GM23248 (cell line): ENCODE data around the gene ABL1. TPM values are rescaled to one million over a fixed set of nuclear protein-coding genes. Genes with fewer than 3 reads are reported as not detected.

Source experiments
- DNase-seq: peaks from one replicate; pipeline ENCODE4 v3.0.0-alpha.2; 2015
- H2AFZ ChIP-seq: fragments of 200-600 bp; sonication (generic); 2 replicates; pipeline ENCODE4 v1.6.1; 2016; ENCODE audit warnings: antibody characterized with exemption
- H3F3A ChIP-seq: fragments of 200-600 bp; sonication (generic); 2 replicates; pipeline ENCODE4 v1.6.1; 2016; ENCODE audit warnings: mild to moderate bottlenecking, antibody characterized with exemption, mixed run types; ENCODE audit not compliant: insufficient read depth
- H3K27ac ChIP-seq: fragments of 200-600 bp; sonication (generic); 2 replicates; pipeline ENCODE4 v1.5.1; 2016; ENCODE audit warnings: mild to moderate bottlenecking
- H3K27me3 ChIP-seq: fragments of 200-600 bp; sonication (generic); replicated peaks from 2 replicates; pipeline ENCODE4 v1.6.1; 2016; ENCODE audit warnings: mild to moderate bottlenecking; ENCODE audit not compliant: insufficient read depth
- H3K36me3 ChIP-seq: fragments of 200-600 bp; sonication (generic); 2 replicates; pipeline ENCODE4 v1.6.1; 2016; ENCODE audit warnings: low read depth, mild to moderate bottlenecking
- H3K4me1 ChIP-seq: fragments of 200-600 bp; sonication (generic); 2 replicates; pipeline ENCODE4 v1.6.1; 2016; ENCODE audit warnings: mild to moderate bottlenecking; ENCODE audit not compliant: insufficient read depth
- H3K4me2 ChIP-seq: fragments of 200-600 bp; sonication (generic); one replicate; pipeline ENCODE4 v1.6.1; 2016; ENCODE audit warnings: mild to moderate bottlenecking; ENCODE audit not compliant: unreplicated experiment
- H3K4me3 ChIP-seq: fragments of 200-600 bp; sonication (generic); 2 replicates; pipeline ENCODE4 v1.5.1; 2016; ENCODE audit warnings: mild to moderate bottlenecking
- H3K79me2 ChIP-seq: fragments of 200-600 bp; sonication (generic); 2 replicates; pipeline ENCODE4 v1.6.1; 2016; ENCODE audit warnings: mild to moderate bottlenecking; ENCODE audit not compliant: insufficient read depth
- H3K9ac ChIP-seq: fragments of 200-600 bp; sonication (generic); 2 replicates; pipeline ENCODE4 v1.6.1; 2016; ENCODE audit warnings: mild to moderate bottlenecking
- H3K9me2 ChIP-seq: fragments of 200-600 bp; sonication (generic); 2 replicates; pipeline ENCODE4 v1.6.1; 2016; ENCODE audit warnings: mixed run types, mild to moderate bottlenecking, moderate library complexity; ENCODE audit not compliant: insufficient read depth
- H3K9me3 ChIP-seq: fragments of 200-600 bp; sonication (generic); one replicate; pipeline ENCODE4 v1.6.1; 2017; ENCODE audit warnings: low read depth
- H4K20me1 ChIP-seq: fragments of 200-600 bp; sonication (generic); 2 replicates; pipeline ENCODE4 v1.6.0; 2016; ENCODE audit not compliant: insufficient read depth
- EZH2 ChIP-seq: fragments of 200-600 bp; sonication (generic); IDR thresholded peaks from 2 replicates; pipeline ENCODE4 v1.6.1; 2018; ENCODE audit warnings: antibody characterized with exemption, mild to moderate bottlenecking; ENCODE audit not compliant: insufficient read depth, poor library complexity, severe bottlenecking
- EZH2phosphoT487 ChIP-seq: fragments of 200-600 bp; sonication (generic); IDR thresholded peaks from 2 replicates; pipeline ENCODE4 v1.6.1; 2018; ENCODE audit warnings: antibody characterized with exemption, moderate library complexity, mild to moderate bottlenecking, low read depth; ENCODE audit not compliant: insufficient read depth
- WGBS, 2 experiments: methylation state at CpG; one replicate each; pipeline ENCODE4 v1.1.6; 2015 to 2017; ENCODE audit warnings: low lambda C conversion rate in 2 of 2, low coverage in 1 of 2; ENCODE audit errors: missing lambda C conversion rate in 2 of 2; 5-methylcytosine and 5-hydroxymethylcytosine counted together
- in situ Hi-C: fragments of 300-500 bp; cut with MboI; formaldehyde crosslinking; loops from 2 replicates; pipeline ENCODE4 v1.15.0; 2020
- polyA plus RNA-seq: library from polyadenylated mRNA; unstranded; fragments of >200 nt; fragmentation: Nextera tagmentation; extraction: Ambion mirVana; gene quantifications from 2 replicates; pipeline ENCODE4 v1.2.1, GENCODE V29; 2016
- total RNA-seq: library from RNA; depleted of rRNA; stranded (reverse); fragments of >200 nt; shearing (Covaris generic); gene quantifications from 2 replicates; pipeline ENCODE4 v1.2.3, GENCODE V29; 2014

The ABL1 gene
- total and polyA plus RNA-seq, 2 experiments from 2014 or later: 22.9 to 66.1 TPM

- Histone ChIP-seq H3K9me3 (no peaks in the 10 kb centered on the region), H3K9me2 (no peaks in the 10 kb centered on the region), H3K4me1 (peaks cover 18% of the 10 kb centered on the region), H3K4me2 (no peak overlapping the region), H3K27me3 (no peaks in the 10 kb centered on the region), H3K9ac (no peak overlapping the region), H4K20me1 (0 out of 2 replicates have a peak, but pooled peaks cover 5% of the 10 kb centered on the region), H3F3A (peaks cover 52% of the 10 kb centered on the region), H3K27ac (no peak overlapping the region), H3K36me3 (peaks cover 33% of the 10 kb centered on the region; the same call in 1 of the 2 replicates), H3K79me2 (peaks cover 100% of the 10 kb centered on the region), H2AFZ (no peak overlapping the region), H3K4me3 (no peak overlapping the region)
- peak; percentile 43 for DNase-seq
- WGBS, 2 experiments: 75 to 78% methylated on average over 8 of the region's 8 CpGs
- in situ Hi-C loops: loop anchor here (5.0 kb wide), 1 partner anchor 128 kb away; no protein-coding TSS in a partner anchor
- TF ChIP-seq EZH2phosphoT487 (no peak), EZH2 (no peak)
These were observed 34.2 kb downstream of the ABL1 start for GRCh38 chr9:130869250-130869649.

DNA sequence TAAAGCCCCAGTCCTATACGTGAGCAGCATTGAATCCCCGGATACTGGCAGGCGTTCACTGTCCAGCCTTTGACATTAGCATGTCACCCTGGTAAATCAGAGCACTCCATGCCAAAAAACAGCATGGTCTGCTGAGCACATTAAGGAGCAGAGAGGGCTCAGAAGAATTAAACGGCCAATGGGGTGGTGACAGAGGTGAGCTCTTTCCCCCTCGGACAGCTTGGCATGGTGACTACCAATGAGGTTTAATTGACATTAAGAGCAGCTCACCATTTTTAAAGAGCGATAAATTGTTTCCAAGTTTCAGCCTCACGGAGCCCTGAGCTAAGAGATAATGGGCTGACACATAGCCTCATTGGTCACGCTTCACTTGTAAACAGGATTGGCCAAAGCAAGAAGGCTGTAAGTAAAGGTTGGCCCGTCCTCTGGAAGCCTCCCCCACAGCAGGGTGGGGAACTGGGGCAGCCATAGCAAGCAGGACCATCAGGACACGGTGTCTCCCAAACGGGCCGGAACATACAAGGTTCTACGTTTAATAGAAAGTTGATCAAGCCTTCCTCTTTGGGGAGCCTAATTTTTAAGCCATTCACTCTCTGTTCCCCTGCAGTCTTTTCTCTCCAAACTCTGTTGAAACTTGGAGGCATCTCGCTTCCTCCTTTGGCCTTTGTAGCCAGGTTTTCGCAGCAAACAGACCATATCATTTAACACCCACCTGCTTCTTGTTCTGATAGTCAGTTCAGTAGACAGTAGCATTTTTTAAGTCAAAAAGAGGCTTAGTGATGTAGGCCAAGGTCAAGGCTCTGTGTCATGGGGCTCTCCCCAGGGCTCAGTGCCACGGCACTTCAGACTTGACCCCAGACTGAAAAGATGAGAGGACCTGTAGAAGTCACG lies 35.7 kb downstream of the ABL1 start:
- H3K27ac ChIP-seq: no peak overlapping the region
- H3K79me2 ChIP-seq: peaks cover 100% of the 10 kb centered on the region
- no peak overlapping the region for H3K4me3 ChIP-seq
- H3K4me2 ChIP-seq: no peak overlapping the region
- peaks cover 18% of the 10 kb centered on the region for H3K4me1 ChIP-seq
- H4K20me1 ChIP-seq: 0 out of 2 replicates have a peak, but pooled peaks cover 5% of the 10 kb centered on the region
- H3K27me3 ChIP-seq: no peaks in the 10 kb centered on the region
- DNase-seq: no peak
- in situ Hi-C loops: no loop called here
- 81 to 87% methylated on average over 17 of the region's 17 CpGs for WGBS, 2 experiments
- peaks cover 44% of the 10 kb centered on the region; the same call in 1 of the 2 replicates for H3K36me3 ChIP-seq
- no peak overlapping the region for H3K9ac ChIP-seq
- no peak for TF ChIP-seq EZH2phosphoT487
- TF ChIP-seq EZH2: no peak
- peaks cover 54% of the 10 kb centered on the region for H3F3A ChIP-seq
- no peaks in the 10 kb centered on the region for H3K9me3 ChIP-seq
- no peaks in the 10 kb centered on the region for H3K9me2 ChIP-seq
- H2AFZ ChIP-seq: no peak overlapping the region

GRCh38 chr9:130871395-130872062 lies 36.5 kb downstream of the ABL1 start:
- Histone ChIP-seq H3K36me3 (peaks cover 45% of the 10 kb centered on the region; the same call in 1 of the 2 replicates), H3K9ac (no peak overlapping the region), H3F3A (peaks cover 47% of the 10 kb centered on the region), H3K4me1 (peaks cover 18% of the 10 kb centered on the region), H3K4me3 (no peak overlapping the region), H2AFZ (no peak overlapping the region), H3K79me2 (peaks cover 100% of the 10 kb centered on the region), H3K9me3 (no peaks in the 10 kb centered on the region), H3K27ac (no peak overlapping the region), H3K9me2 (no peaks in the 10 kb centered on the region), H4K20me1 (0 out of 2 replicates have a peak, but pooled peaks cover 5% of the 10 kb centered on the region), H3K4me2 (no peak overlapping the region), H3K27me3 (no peaks in the 10 kb centered on the region)
- DNase-seq: no peak
- 64 to 73% methylated on average over 10 of the region's 10 CpGs for WGBS, 2 experiments
- in situ Hi-C loops: no loop called here
- TF ChIP-seq EZH2phosphoT487: no peak

GRCh38 chr9:130872093-130872492 lies 37.0 kb downstream of the ABL1 start:
- WGBS, 2 experiments: 86 to 87% methylated on average over 15 of the region's 15 CpGs
- Histone ChIP-seq H3K27me3 (no peaks in the 10 kb centered on the region), H3K4me1 (peaks cover 12% of the 10 kb centered on the region; the same call in 1 of the 2 replicates), H3K9me2 (no peaks in the 10 kb centered on the region), H3K9ac (no peak overlapping the region), H2AFZ (no peak overlapping the region), H3K4me2 (no peak overlapping the region), H3K4me3 (no peak overlapping the region), H3K79me2 (peaks cover 100% of the 10 kb centered on the region), H4K20me1 (0 out of 2 replicates have a peak, but pooled peaks cover 5% of the 10 kb centered on the region), H3K27ac (no peak overlapping the region), H3K36me3 (peaks cover 49% of the 10 kb centered on the region), H3K9me3 (no peaks in the 10 kb centered on the region), H3F3A (peaks cover 41% of the 10 kb centered on the region)
- TF ChIP-seq EZH2phosphoT487 (no peak), EZH2 (no peak)
- in situ Hi-C loops: no loop called here
- no peak for DNase-seq
